Hepatocyte (in vitro differentiated cells): Measurements from ENCODE around the gene MTHFR. TPM values are rescaled to one million over a fixed set of nuclear protein-coding genes. Genes with fewer than 3 reads are reported as not detected.

Experiments used
- DNase-seq: peaks from one replicate; pipeline ENCODE4 v3.0.0-alpha.2; 2016; ENCODE audit warnings: low spot score
- H2AFZ ChIP-seq: fragments of 200-600 bp; sonication (generic); 2 replicates; pipeline ENCODE4 v1.6.0; 2016; ENCODE audit warnings: antibody characterized with exemption, mild to moderate bottlenecking
- H3K27ac ChIP-seq: fragments of 200-600 bp; sonication (generic); 2 replicates; pipeline ENCODE4 v1.5.1; 2016; ENCODE audit warnings: mild to moderate bottlenecking
- H3K27me3 ChIP-seq: fragments of 200-600 bp; sonication (generic); 2 replicates; pipeline ENCODE4 v1.6.1; 2016
- H3K36me3 ChIP-seq: fragments of 200-600 bp; sonication (generic); replicated peaks from 2 replicates; pipeline ENCODE4 v1.5.1; 2016; ENCODE audit warnings: low read depth; ENCODE audit not compliant: insufficient read depth
- H3K4me1 ChIP-seq: fragments of 200-600 bp; sonication (generic); 2 replicates; pipeline ENCODE4 v1.5.1; 2016; ENCODE audit warnings: mild to moderate bottlenecking, moderate library complexity; ENCODE audit not compliant: insufficient read depth
- H3K4me2 ChIP-seq: fragments of 200-600 bp; sonication (generic); 2 replicates; pipeline ENCODE4 v1.6.0; 2016
- H3K4me3 ChIP-seq: fragments of 200-600 bp; sonication (generic); 2 replicates; pipeline ENCODE4 v1.5.1; 2016; ENCODE audit warnings: mild to moderate bottlenecking
- H3K79me2 ChIP-seq: fragments of 200-600 bp; sonication (generic); 2 replicates; pipeline ENCODE4 v1.6.0; 2017; ENCODE audit warnings: mild to moderate bottlenecking
- H3K9me2 ChIP-seq: fragments of 200-600 bp; sonication (generic); replicated peaks from 2 replicates; pipeline ENCODE4 v1.6.0; 2017; ENCODE audit warnings: mild to moderate bottlenecking; ENCODE audit not compliant: insufficient read depth
- H3K9me3 ChIP-seq: fragments of 200-600 bp; sonication (generic); 2 replicates; pipeline ENCODE4 v1.5.1; 2016; ENCODE audit warnings: low read depth, mild to moderate bottlenecking
- H4K20me1 ChIP-seq: fragments of 200-600 bp; sonication (generic); 2 replicates; pipeline ENCODE4 v1.6.0; 2016; ENCODE audit warnings: mild to moderate bottlenecking; ENCODE audit not compliant: insufficient read depth, poor library complexity, severe bottlenecking
- CTCF ChIP-seq: fragments of 200-600 bp; sonication (generic); IDR thresholded peaks from 2 replicates; pipeline ENCODE4 v1.5.1; 2016; ENCODE audit warnings: antibody characterized with exemption, mild to moderate bottlenecking; ENCODE audit not compliant: poor library complexity
- EZH2 ChIP-seq: fragments of 200-600 bp; sonication (generic); IDR thresholded peaks from 2 replicates; pipeline ENCODE4 v1.6.1; 2016; ENCODE audit warnings: antibody characterized with exemption, mild to moderate bottlenecking, borderline replicate concordance
- EZH2phosphoT487 ChIP-seq: fragments of 200-600 bp; sonication (generic); IDR thresholded peaks from one replicate; pipeline ENCODE4 v1.6.1; 2018; ENCODE audit warnings: antibody characterized with exemption, mild to moderate bottlenecking, low read depth, moderate library complexity; ENCODE audit not compliant: unreplicated experiment, severe bottlenecking
- WGBS: methylation state at CpG from one replicate; pipeline ENCODE4 v1.1.6; 2016; ENCODE audit warnings: low lambda C conversion rate; ENCODE audit errors: missing lambda C conversion rate; 5-methylcytosine and 5-hydroxymethylcytosine counted together
- polyA plus RNA-seq: library from polyadenylated mRNA; unstranded; fragments of >200 nt; fragmentation: Nextera tagmentation; extraction: Ambion mirVana; gene quantifications from 2 replicates; pipeline ENCODE4 v1.2.1, GENCODE V29; 2016
- total RNA-seq: library from RNA; depleted of rRNA; stranded (reverse); fragments of >200 nt; gene quantifications from 2 replicates; pipeline ENCODE4 v1.2.3, GENCODE V29; 2014

The MTHFR gene
- total and polyA plus RNA-seq, 2 experiments from 2014 or later, result 17.6 to 31.0 TPM

- Histone ChIP-seq H3K9me3 (no peaks in the 10 kb centered on the region), H3K9me2 (no peaks in the 10 kb centered on the region), H3K36me3 (no peaks in the 10 kb centered on the region), H3K27me3 (no peaks in the 10 kb centered on the region), H2AFZ (no peak overlapping the region), H3K79me2 (peaks cover 43% of the 10 kb centered on the region), H4K20me1 (peaks cover 8% of the 10 kb centered on the region), H3K4me3 (peak overlapping the region; percentile 34), H3K4me2 (peak overlapping the region; percentile 87), H3K27ac (peak overlapping the region; percentile 99), H3K4me1 (peaks cover 29% of the 10 kb centered on the region)
- TF ChIP-seq EZH2phosphoT487 (no peak), EZH2 (no peak), CTCF (no peak)
- WGBS, result 10% methylated on average over 27 of the region's 28 CpGs
- DNase-seq, result peak; percentile 97
These were observed 2.5 kb downstream of the MTHFR start for GRCh38 chr1:11802973-11803885.

- DNase-seq, result peak; percentile 62
- peaks cover 27% of the 10 kb centered on the region for H3K4me1 ChIP-seq
- no peak overlapping the region for H2AFZ ChIP-seq
- H3K27ac ChIP-seq, result peak overlapping the region; percentile 86
- H3K27me3 ChIP-seq, result no peaks in the 10 kb centered on the region
- peak overlapping the region; percentile 87 for H3K4me2 ChIP-seq
- TF ChIP-seq EZH2phosphoT487 (no peak), CTCF (no peak), EZH2 (no peak)
- peaks cover 5% of the 10 kb centered on the region for H4K20me1 ChIP-seq
- WGBS, result 18% methylated on average over 6 of the region's 6 CpGs
- H3K36me3 ChIP-seq, result no peaks in the 10 kb centered on the region
- H3K79me2 ChIP-seq, result peaks cover 37% of the 10 kb centered on the region
- H3K4me3 ChIP-seq, result peak overlapping the region; percentile 34
- H3K9me3 ChIP-seq, result no peaks in the 10 kb centered on the region
- no peaks in the 10 kb centered on the region for H3K9me2 ChIP-seq
These were observed 3.2 kb downstream of the MTHFR start for GRCh38 chr1:11802616-11802972.

GRCh38 chr1:11800756-11801433 lies 4.9 kb downstream of the MTHFR start:
- 94% methylated on average over 21 of the region's 21 CpGs for WGBS
- DNase-seq, result no peak
- no peak overlapping the region for H2AFZ ChIP-seq
- no peaks in the 10 kb centered on the region for H3K9me2 ChIP-seq
- no peaks in the 10 kb centered on the region for H4K20me1 ChIP-seq
- H3K9me3 ChIP-seq, result no peaks in the 10 kb centered on the region
- no peak overlapping the region for H3K27ac ChIP-seq
- H3K4me1 ChIP-seq, result peaks cover 17% of the 10 kb centered on the region
- H3K4me2 ChIP-seq, result no peak overlapping the region
- no peak overlapping the region for H3K4me3 ChIP-seq
- H3K36me3 ChIP-seq, result no peaks in the 10 kb centered on the region
- TF ChIP-seq EZH2, result no peak
- H3K27me3 ChIP-seq, result no peaks in the 10 kb centered on the region
- peaks cover 24% of the 10 kb centered on the region for H3K79me2 ChIP-seq

GRCh38 chr1:11800391-11800755 lies 5.4 kb downstream of the MTHFR start:
- no peak for DNase-seq
- Histone ChIP-seq H3K4me3 (no peak overlapping the region), H3K4me1 (peaks cover 17% of the 10 kb centered on the region), H3K79me2 (peaks cover 24% of the 10 kb centered on the region), H4K20me1 (no peaks in the 10 kb centered on the region), H3K9me3 (no peaks in the 10 kb centered on the region), H2AFZ (no peak overlapping the region), H3K27me3 (no peaks in the 10 kb centered on the region), H3K27ac (no peak overlapping the region), H3K36me3 (no peaks in the 10 kb centered on the region), H3K9me2 (no peaks in the 10 kb centered on the region), H3K4me2 (no peak overlapping the region)
- TF ChIP-seq EZH2phosphoT487, result no peak
- no peak for TF ChIP-seq EZH2
- no peak for TF ChIP-seq CTCF
- WGBS, result over 99% methylated on average over 8 of the region's 8 CpGs
